Neural crest cell (in vitro differentiated cells): ENCODE results near the gene MYO16. TPM values are rescaled to one million over a fixed set of nuclear protein-coding genes. Genes with fewer than 3 reads are reported as not detected.

Source experiments
- DNase-seq: peaks from one replicate; pipeline ENCODE4 v3.0.0; 2021; ENCODE audit warnings: low read depth, mixed read lengths, low spot score
- H3K27ac Mint-ChIP-seq: one replicate; pipeline ENCODE4 v1.8.0; 2021; ENCODE audit warnings: mild to moderate bottlenecking, mixed read lengths; ENCODE audit not compliant: unreplicated experiment
- H3K27me3 Mint-ChIP-seq: 2 replicates; pipeline ENCODE4 v1.8.0; 2021; ENCODE audit warnings: low read depth, mild to moderate bottlenecking, mixed read lengths
- H3K36me3 Mint-ChIP-seq: 2 replicates; pipeline ENCODE4 v1.8.0; 2021; ENCODE audit warnings: low read depth, mild to moderate bottlenecking, mixed read lengths
- H3K4me1 Mint-ChIP-seq: 2 replicates; pipeline ENCODE4 v1.8.0; 2021; ENCODE audit warnings: mixed read lengths
- H3K4me3 Mint-ChIP-seq: one replicate; pipeline ENCODE4 v1.8.0; 2021; ENCODE audit warnings: mild to moderate bottlenecking, mixed read lengths
- H3K9me3 Mint-ChIP-seq: 2 replicates; pipeline ENCODE4 v1.8.0; 2021; ENCODE audit warnings: mixed read lengths
- CTCF ChIP-seq: fragments of 200-600 bp; sonication (generic); conservative IDR thresholded peaks from 2 replicates; pipeline ENCODE4 v1.5.0; 2021; ENCODE audit warnings: antibody characterized with exemption, mild to moderate bottlenecking
- total RNA-seq: library from RNA; stranded (reverse); gene quantifications from 2 replicates; pipeline ENCODE4 v1.2.1, GENCODE V29; 2021

Gene MYO16
- total RNA-seq, 1 donor from 2014 or later = 3.3 TPM

- Mint-ChIP-seq H3K9me3 (no peaks in the 10 kb centered on the region), H3K36me3 (no peaks in the 10 kb centered on the region), H3K4me3 (no peak overlapping the region), H3K27me3 (no peaks in the 10 kb centered on the region), H3K27ac (no peak overlapping the region), H3K4me1 (peaks cover 32% of the 10 kb centered on the region)
- TF ChIP-seq CTCF = no peak
- DNase-seq = no peak
These were observed 533.0 kb downstream of the MYO16 start for GRCh38 chr13:109162248-109163036.

DNA sequence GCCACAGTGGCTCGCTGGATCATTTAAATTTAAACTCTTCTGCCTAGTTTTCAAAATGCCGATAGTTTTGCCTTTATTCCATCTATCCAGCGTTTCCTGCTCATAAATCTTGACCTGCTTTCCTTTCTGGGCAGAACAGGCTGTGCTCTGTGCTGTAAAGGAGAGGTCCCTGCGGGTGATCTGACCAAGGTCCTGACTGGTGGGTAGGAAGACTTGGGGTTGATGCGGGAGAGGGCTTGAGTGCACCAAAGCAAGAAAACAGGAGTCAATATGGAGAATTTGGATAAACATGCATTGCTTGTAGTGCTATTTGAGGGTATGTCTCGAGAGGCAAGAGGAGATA, 533.6 kb downstream of the MYO16 start:
- Mint-ChIP-seq H3K4me1 (peaks cover 29% of the 10 kb centered on the region), H3K27me3 (no peaks in the 10 kb centered on the region), H3K9me3 (no peaks in the 10 kb centered on the region), H3K4me3 (no peak overlapping the region), H3K27ac (no peak overlapping the region), H3K36me3 (no peaks in the 10 kb centered on the region)
- no peak for TF ChIP-seq CTCF
- DNase-seq = no peak

- H3K27ac Mint-ChIP-seq = no peak overlapping the region
- H3K36me3 Mint-ChIP-seq = no peaks in the 10 kb centered on the region
- H3K27me3 Mint-ChIP-seq = no peaks in the 10 kb centered on the region
- H3K4me1 Mint-ChIP-seq = peaks cover 17% of the 10 kb centered on the region
- no peak for TF ChIP-seq CTCF
- no peaks in the 10 kb centered on the region for H3K9me3 Mint-ChIP-seq
- no peak for DNase-seq
- no peak overlapping the region for H3K4me3 Mint-ChIP-seq
These were observed 536.0 kb downstream of the MYO16 start for GRCh38 chr13:109165417-109165904.

GRCh38 chr13:109166804-109167203, 537.4 kb downstream of the MYO16 start:
- H3K4me1 Mint-ChIP-seq = peaks cover 12% of the 10 kb centered on the region
- TF ChIP-seq CTCF = no peak
- H3K27ac Mint-ChIP-seq = no peak overlapping the region
- H3K9me3 Mint-ChIP-seq = no peaks in the 10 kb centered on the region
- no peak overlapping the region for H3K4me3 Mint-ChIP-seq
- no peak for DNase-seq
- no peaks in the 10 kb centered on the region for H3K27me3 Mint-ChIP-seq
- no peaks in the 10 kb centered on the region for H3K36me3 Mint-ChIP-seq

DNA sequence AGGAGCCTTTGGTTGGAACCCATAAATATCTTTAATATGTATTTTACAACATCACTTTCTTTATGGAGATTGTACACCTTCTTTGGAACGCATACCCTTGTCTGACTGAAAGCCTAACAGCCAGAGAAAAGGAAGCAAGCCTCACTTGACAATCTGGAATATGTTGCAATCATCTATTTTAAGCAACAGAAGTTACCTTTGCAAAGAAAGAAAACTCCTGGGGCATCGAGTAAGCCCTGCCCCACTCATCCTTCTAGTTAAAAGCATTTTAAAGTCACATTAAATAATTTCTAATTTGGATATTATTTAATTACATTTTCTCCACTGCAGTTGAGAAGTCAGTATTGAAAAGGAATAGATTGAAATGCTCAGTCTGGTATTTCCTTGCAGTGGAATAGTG, 542.7 kb downstream of the MYO16 start:
- TF ChIP-seq CTCF = no peak
- Mint-ChIP-seq H3K9me3 (peaks cover 13% of the 10 kb centered on the region), H3K36me3 (peaks cover 4% of the 10 kb centered on the region), H3K4me3 (no peak overlapping the region), H3K27ac (no peak overlapping the region), H3K4me1 (peaks cover 4% of the 10 kb centered on the region), H3K27me3 (no peaks in the 10 kb centered on the region)
- no peak for DNase-seq
